ENCODE data around the gene VSIG2.
A peak's percentile ranks its signal among the peaks of the same experiment; 100 is the strongest.
"Not testable (repeated sequence)": the region's sequence is repeated elsewhere in the genome, so short reads cannot be mapped to it uniquely, and the experiment has no call there.

VSIG2 gene

GRCh38 chr11:124751741-124752470 is at the start of gene VSIG2:
TSS of gene VSIG2 (minus strand) at chr11:124752255. CDS start at chr11:124752137, 118 bp downstream.
- no peak for DNase-seq

GRCh38 chr11:124801014-124801413 is 49.0 kb upstream of the VSIG2 start:
- no peak for DNase-seq

- peak; percentile 73 to 96 (median 90) for DNase-seq
Observed at GRCh38 chr11:124800226-124800929, 48.3 kb upstream of the VSIG2 start, which contains the start of gene MSANTD2. TSS of gene MSANTD2 (minus strand) at chr11:124800406. CDS start at chr11:124800380, 26 bp downstream.

DNA sequence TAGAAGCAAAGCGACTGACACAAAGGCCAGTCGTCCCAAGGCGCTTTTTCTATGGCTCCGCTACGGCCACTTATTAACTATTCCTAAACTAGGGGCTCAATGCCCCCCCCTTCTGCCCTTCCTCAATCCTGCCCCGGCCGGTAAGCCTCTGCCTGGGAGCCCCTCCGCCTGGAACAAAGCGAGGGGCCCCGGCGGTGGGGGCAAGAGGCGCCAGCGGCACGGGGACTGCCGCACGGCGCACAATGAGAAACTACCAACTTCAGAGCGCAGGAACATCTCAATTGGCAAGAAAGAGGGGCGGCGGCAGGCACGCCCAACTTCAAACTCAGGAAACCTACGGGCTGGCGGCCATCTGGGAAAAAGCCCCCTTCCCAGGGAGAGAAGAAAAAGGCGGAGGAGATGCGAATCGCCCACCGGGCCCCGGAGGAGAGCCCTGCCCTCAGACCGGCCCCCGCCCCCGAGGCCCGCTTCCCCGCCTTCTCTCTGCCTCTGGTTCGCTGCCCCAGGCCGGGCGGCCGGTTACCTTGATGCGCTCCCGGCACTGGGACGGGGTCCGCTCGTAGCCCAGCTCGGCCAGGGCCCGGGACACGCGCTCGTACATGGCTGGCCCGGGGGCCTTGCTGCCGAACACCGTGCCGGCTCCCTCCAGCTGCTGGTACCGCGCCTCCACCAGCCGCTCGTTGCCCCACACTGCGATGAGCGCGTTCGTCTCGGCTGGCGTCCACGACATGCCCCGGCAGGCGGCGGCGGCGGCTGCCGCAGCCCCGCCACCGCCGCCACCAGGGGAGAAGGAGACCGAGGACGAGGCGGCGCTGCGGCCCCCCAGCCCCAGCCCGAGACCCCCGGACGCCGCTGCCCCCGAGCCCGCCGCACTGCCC is 47.5 kb upstream of the VSIG2 start:
- DNase-seq, result peak in 9 of 14 donors; percentile 11 to 51 (median 35)

DNA sequence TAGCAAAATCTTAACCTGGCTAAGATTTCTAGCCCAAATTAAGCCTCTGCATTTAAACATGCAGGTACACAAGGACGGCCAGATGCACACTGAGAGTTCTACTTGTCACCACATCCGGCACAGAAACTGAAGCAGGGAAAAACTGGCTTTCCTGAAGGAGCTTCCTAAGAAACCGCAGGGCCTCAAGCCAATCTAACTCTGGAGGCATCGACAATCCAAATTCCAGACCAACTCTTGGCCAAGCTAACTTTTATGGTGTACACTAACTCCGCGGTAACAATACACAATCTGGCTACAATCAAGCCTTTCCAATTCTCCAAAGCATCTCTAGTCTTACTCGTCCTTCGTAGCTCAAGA is 46.9 kb upstream of the VSIG2 start:
- DNase-seq, result no peak

DNA sequence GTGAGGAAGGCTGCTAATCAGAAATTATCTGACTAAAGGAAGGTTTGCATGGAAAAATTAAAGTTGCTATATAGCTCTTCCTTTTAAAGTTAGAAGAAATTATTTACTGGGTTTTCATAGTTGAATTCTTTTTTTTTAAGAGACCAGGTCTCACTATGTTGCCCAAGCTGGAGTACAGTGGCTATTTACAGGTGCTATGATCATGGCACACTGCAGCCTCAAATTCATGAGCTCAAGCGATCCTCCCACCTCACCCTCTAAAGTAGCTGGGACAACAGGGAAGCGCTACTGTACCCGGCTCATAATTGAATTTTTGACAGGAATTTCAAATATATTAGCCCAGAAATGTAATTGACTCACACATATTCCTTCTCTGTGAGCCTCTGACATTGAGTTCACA is 44.3 kb upstream of the VSIG2 start:
- DNase-seq, result no peak

DNA sequence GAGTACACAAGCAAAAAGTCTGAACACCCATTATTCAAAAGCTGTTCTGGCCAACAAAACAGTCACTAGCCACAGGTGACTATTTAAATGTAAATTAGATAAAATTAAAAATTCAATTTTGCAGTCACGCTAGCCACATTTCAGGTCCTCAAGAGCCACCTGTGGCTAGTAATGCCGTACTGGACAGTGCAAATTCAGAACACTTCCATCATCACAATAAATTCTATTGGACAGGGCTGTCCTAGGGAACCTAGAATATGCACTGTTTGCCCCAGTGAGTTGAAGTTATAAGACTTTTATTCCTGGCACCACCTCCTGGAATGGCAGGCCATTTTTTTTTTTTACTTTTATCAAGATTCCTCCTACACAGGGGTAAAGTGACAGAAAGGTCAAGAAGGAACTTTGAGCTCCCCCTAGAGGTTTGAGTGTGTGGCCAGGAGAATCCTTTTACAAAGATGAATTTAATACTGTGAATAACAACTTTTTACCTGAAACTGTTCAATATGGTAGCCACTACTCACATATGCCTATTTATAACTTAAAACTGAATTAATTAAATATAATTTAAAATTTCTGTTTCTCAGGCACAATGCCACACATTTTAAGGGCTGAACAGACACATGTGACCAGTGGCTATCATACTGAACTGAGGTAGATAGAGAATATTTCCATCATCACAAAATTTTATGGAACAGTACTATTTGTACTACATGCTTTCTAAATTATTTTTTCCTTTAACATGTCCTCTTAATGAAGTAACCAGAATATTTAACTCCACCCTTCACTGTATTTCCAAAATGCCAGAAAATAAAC is 41.6 kb upstream of the VSIG2 start:
- no peak for DNase-seq

- DNase-seq, result no peak
Observed at GRCh38 chr11:124791626-124792341, 39.7 kb upstream of the VSIG2 start.

DNA sequence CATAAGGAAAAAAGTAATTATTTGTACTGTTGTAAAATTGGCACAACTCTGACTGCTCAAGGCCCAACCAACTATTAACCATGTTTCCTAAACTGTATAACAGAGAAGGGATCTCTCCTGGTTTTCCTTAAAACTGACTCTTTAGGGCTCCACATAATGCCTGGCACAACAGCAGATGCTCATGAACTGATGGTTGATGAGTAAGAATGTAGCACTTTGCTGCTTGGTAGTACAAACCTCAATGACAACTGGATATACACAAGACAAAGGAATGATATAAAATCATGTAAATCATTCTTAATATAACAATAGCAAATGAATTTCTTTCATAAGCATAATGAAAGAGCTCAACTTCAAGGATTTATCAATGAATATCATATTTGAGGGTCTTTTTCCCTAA is 36.5 kb upstream of the VSIG2 start:
- DNase-seq, result no peak

DNA sequence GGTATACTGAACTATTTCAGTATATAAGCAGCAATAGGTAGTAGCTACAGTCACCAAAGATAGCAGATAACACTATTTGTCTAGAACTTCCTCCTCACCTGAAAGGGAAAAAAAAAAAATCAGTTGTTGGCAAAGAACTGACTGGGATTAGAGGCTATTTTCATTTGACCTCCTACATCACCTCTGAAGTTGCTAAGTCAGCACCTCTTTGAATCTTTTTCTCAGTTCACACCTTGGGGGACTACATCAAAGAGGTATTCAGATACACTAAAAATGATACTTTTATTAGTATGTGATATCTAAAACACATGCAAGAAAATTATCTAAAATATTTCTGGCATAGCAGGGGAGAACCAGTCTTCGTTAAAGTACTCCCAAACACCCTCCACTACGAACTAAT is 32.0 kb upstream of the VSIG2 start:
- no peak for DNase-seq

GRCh38 chr11:124783002-124783401 is 30.9 kb upstream of the VSIG2 start:
- no peak for DNase-seq

DNA sequence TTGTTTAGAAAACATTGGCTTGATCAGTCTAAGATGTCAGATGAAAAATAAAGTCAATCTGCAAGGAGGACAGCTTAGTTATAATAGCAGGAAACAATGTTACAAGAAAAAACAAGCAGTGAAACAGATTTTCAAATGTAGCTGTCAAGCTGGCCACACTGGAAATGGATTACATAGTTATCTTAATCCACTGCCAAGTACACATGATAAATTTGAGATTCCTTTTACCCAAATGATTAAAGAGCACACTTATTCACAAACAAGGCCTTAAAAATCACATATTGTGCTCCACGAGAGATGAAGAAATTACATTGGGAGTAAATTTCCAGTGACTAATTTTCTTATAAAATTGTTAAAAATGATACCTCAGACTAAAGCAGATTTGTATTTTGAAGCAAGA is 27.5 kb upstream of the VSIG2 start:
- DNase-seq, result no peak

DNA sequence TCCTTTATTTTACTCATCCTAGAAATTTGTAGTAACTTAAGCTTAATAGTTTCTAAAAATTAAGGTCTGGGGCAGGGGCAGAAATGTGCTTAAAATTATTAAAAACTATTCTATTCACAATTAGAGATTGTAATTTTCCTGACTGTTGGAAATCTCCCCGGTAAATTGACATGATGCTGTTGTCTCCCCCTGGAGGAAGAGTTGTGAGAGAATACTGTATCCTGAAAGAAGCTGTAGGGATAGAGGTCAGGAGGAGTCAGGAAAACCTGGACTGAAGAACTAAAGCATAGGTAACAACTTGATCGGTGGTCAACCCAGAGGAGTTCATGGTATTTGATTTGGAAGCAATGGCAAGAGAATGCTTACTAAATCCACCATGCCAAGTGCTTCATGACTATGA is 26.2 kb upstream of the VSIG2 start:
- no peak for DNase-seq

DNA sequence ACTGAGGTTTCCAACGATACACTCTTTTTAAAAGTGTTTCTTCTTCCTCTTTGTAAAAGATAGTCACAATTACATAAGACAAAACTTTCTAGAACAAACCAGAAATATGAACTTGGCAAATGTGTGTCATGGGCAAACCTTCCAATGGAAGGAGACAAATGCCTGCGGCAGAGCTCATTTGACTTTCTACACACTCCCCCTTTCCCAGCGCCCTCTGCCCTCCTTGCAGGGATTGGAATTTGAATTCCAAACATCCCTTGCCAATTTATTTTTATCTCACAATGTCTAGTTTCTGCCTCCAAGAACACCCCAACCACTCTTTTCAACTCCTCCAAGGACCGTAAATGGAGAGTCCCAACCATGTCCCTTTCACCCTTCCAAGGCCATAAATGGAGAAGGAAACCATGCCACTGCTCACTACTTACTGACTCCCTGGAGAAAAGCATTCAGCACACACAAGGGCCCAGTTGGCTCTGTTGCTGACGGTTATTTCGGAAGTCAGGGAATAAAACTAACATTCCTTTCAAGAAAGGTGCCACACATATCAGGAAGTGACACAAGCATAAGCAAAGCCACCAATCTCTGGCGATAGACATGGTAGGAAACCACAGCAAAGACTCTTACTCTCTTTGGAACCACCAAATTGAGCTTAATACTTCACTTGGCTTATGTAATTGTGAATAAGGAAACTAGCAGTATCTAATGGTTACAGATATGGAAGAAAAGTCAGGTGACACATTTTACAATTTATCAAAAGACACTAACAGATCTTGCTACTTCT is 25.0 kb upstream of the VSIG2 start:
- DNase-seq, result no peak

GRCh38 chr11:124770959-124771358 is 18.9 kb upstream of the VSIG2 start:
- not testable (repeated sequence) for DNase-seq

DNA sequence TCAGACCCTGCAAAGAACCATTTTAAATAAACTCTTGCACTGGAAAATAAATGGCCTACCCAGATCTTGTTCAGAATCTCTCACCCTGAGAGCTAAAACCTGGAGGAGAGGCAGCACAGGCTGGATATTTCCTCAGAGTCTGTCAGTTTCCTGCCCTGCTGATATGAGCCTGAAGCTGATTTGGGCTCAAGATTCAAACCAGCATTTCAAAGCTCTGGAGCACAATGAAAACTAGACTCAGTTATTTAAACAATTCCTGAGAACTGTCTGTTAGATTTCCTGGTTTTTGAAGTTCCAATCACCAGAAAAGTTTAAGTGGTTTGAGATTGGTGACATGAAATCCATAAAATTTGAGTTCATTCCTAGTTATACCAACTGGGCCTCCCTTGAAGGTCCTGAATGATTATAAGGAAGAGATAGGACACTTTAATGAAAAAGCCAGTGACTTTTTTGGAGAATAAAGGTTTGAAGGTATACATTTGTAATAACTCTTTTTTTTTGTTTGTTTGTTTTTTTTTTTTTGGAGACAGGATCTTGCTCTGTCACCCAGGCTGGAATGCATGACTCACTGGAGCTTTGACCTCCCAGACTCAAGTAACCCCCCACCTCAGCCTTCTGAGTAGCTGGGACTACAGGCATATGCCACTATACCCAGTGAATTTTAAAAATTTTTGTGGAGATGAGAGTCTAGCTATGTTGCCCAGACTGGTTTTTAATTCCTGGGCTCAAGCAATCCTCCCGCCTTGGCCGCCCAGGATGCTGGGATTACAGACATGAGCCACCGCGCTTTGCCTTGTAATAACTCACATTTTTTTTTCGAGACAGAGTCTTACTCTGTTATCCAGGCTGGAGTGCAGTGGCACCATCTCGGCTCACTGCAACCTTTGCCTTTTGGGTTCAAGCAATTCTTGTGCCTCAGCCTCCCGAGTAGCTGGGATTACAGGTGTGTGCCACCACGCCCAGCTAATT is 18.0 kb upstream of the VSIG2 start:
- DNase-seq, result no peak

DNA sequence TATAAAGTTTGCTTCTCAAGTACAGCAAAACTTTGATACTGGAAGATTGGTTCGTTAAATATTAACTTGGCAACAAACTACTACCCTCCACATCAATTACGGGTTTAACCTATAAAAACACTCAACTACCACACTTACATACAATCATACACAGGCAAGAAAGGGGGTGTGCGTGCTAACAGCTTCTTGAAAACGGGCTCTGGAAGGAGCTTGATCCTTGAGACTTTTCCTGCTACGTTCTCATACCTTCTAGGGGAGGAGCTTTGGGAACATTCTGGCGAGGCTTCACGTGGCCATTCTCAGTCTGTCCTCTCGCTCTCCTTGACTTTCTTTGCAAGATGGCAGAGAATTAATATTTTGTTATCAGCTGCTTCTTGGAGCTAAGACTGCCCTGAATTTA is 16.9 kb upstream of the VSIG2 start:
- no peak for DNase-seq

DNA sequence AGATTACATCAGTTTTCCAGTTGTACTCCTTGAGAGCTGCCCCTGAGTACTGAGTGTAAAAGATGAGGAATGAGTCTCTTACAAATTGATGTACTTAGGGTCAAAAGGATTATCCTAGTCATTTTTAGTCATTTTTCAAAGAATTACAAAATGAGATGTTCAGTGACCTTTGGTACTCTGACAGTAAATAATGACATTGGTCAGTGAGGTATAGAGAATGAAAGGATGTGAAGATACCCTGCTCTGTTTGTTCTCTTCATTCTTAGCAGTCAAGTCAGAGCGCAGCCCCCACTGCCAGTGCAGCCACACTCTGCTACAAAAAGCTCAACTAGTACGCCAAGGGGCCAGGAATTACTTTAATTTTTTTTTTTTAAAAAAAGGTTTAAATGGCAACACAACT is 14.1 kb upstream of the VSIG2 start:
- no peak for DNase-seq

DNA sequence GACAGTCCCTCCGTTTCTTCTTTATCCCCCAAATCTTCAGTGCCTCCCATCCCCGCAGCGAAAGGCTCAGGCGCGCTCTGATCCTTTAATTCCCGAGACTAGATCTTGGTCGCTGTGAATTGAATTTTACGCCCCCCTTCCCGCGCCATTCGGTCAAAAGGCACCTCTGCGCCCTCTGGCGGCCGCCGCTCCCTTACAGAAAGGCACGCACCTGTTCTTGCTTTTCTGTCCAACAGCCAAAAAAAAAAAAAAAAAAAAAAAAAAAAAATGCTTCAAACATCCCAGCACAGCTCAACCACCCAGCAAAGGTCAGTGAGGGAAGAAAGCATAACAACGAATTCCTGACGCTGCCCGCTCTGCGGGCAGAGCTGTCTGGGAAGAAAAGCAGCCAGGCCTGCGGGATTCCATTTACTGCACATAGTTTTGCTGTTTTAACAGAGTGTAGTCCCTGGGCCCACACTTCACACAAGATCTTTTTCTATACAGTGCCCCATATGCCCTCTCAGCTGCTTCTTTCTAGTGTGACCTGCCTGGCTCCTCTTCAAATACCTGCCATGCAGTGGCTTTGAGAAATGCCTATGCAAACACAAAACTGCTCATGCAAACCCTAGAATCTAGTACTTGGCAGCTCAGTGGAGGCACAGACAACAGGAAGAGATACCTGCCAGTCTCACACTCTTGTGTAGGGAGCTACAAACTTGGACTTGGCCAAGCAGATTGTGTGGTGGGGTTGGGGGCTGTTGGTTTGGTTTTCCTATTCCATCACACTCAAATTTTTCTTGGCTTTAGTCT is 11.3 kb upstream of the VSIG2 start:
- peak in 8 of 14 donors; percentile 9 to 57 (median 26) for DNase-seq
